Measurements from ENCODE around the gene DEFB125.
"Not testable (repeated sequence)": the region's sequence is repeated elsewhere in the genome, so short reads cannot be mapped to it uniquely, and the experiment has no call there.

Gene DEFB125

GRCh38 chr20:93641-94040 is 6.2 kb downstream of the DEFB125 start:
- Histone ChIP-seq H3K27me3 (ENCODE audit: control insufficient read depth, insufficient read depth, low read length) (no peaks in the 10 kb centered on the region), H3K9ac (ENCODE audit: low read depth, low read length) (no peak overlapping the region), H3K9me3 (ENCODE audit: control insufficient read depth, insufficient read depth, low read length) (no peaks in the 10 kb centered on the region)

GRCh38 chr20:95215-95614 is 7.7 kb downstream of the DEFB125 start:
- Histone ChIP-seq H3K9ac (ENCODE audit: low read depth, low read length) (no peak overlapping the region), H3K36me3 (ENCODE audit: control insufficient read depth, insufficient read depth, low read length) (no peaks in the 10 kb centered on the region), H3K4me3 (ENCODE audit: low read depth, low read length) (no peak overlapping the region), H3K9me3 (ENCODE audit: control insufficient read depth, insufficient read depth, low read length) (no peaks in the 10 kb centered on the region), H3K27me3 (ENCODE audit: control insufficient read depth, insufficient read depth, low read length) (no peaks in the 10 kb centered on the region), H3K4me1 (ENCODE audit: control insufficient read depth, insufficient read depth, low read length) (no peaks in the 10 kb centered on the region)

More at GRCh38 chr20:93641-94040, 6.2 kb downstream of the DEFB125 start:
- no peaks in the 10 kb centered on the region for H3K4me1 ChIP-seq (ENCODE audit: control insufficient read depth, insufficient read depth, low read length)
- no peak overlapping the region for H3K4me3 ChIP-seq (ENCODE audit: low read depth, low read length)
- no peaks in the 10 kb centered on the region for H3K36me3 ChIP-seq (ENCODE audit: control insufficient read depth, insufficient read depth, low read length)

GRCh38 chr20:97691-98090 is 10.2 kb downstream of the DEFB125 start:
- not testable (repeated sequence) for H3K27me3 ChIP-seq (ENCODE audit: control insufficient read depth, insufficient read depth, low read length); H3K36me3 ChIP-seq (ENCODE audit: control insufficient read depth, insufficient read depth, low read length); H3K9ac ChIP-seq (ENCODE audit: low read depth, low read length); H3K4me3 ChIP-seq (ENCODE audit: low read depth, low read length); H3K4me1 ChIP-seq (ENCODE audit: control insufficient read depth, insufficient read depth, low read length); H3K9me3 ChIP-seq (ENCODE audit: control insufficient read depth, insufficient read depth, low read length)

GRCh38 chr20:101975-102374 is 14.5 kb downstream of the DEFB125 start:
- Histone ChIP-seq H3K9me3 (ENCODE audit: control insufficient read depth, insufficient read depth, low read length) (peaks cover 5% of the 10 kb centered on the region), H3K4me1 (ENCODE audit: control insufficient read depth, insufficient read depth, low read length) (no peaks in the 10 kb centered on the region), H3K27me3 (ENCODE audit: control insufficient read depth, insufficient read depth, low read length) (no peaks in the 10 kb centered on the region), H3K36me3 (ENCODE audit: control insufficient read depth, insufficient read depth, low read length) (no peaks in the 10 kb centered on the region), H3K9ac (ENCODE audit: low read depth, low read length) (no peak overlapping the region), H3K4me3 (ENCODE audit: low read depth, low read length) (no peak overlapping the region)

- Histone ChIP-seq H3K4me1 (ENCODE audit: control insufficient read depth, insufficient read depth, low read length) (no peaks in the 10 kb centered on the region), H3K9me3 (ENCODE audit: control insufficient read depth, insufficient read depth, low read length) (peaks cover 5% of the 10 kb centered on the region), H3K27me3 (ENCODE audit: control insufficient read depth, insufficient read depth, low read length) (no peaks in the 10 kb centered on the region), H3K9ac (ENCODE audit: low read depth, low read length) (no peak overlapping the region), H3K36me3 (ENCODE audit: control insufficient read depth, insufficient read depth, low read length) (no peaks in the 10 kb centered on the region), H3K4me3 (ENCODE audit: low read depth, low read length) (no peak overlapping the region)
These were observed 16.0 kb downstream of the DEFB125 start for GRCh38 chr20:103456-103855.

GRCh38 chr20:112396-112795 is 24.9 kb downstream of the DEFB125 start:
- Histone ChIP-seq H3K27me3 (ENCODE audit: control insufficient read depth, insufficient read depth, low read length) (no peaks in the 10 kb centered on the region), H3K9me3 (ENCODE audit: control insufficient read depth, insufficient read depth, low read length) (peaks cover 5% of the 10 kb centered on the region), H3K4me1 (ENCODE audit: control insufficient read depth, insufficient read depth, low read length) (no peaks in the 10 kb centered on the region)

GRCh38 chr20:117518-117917 is 30.0 kb downstream of the DEFB125 start:
- no peaks in the 10 kb centered on the region for H3K36me3 ChIP-seq (ENCODE audit: control insufficient read depth, insufficient read depth, low read length)
- no peaks in the 10 kb centered on the region for H3K27me3 ChIP-seq (ENCODE audit: control insufficient read depth, insufficient read depth, low read length)
- no peaks in the 10 kb centered on the region for H3K4me1 ChIP-seq (ENCODE audit: control insufficient read depth, insufficient read depth, low read length)
- H3K9ac ChIP-seq (ENCODE audit: low read depth, low read length), result no peak overlapping the region
- H3K4me3 ChIP-seq (ENCODE audit: low read depth, low read length), result no peak overlapping the region
- peaks cover 5% of the 10 kb centered on the region for H3K9me3 ChIP-seq (ENCODE audit: control insufficient read depth, insufficient read depth, low read length)

More at GRCh38 chr20:112396-112795, 24.9 kb downstream of the DEFB125 start:
- Histone ChIP-seq H3K36me3 (ENCODE audit: control insufficient read depth, insufficient read depth, low read length) (no peaks in the 10 kb centered on the region), H3K4me3 (ENCODE audit: low read depth, low read length) (no peak overlapping the region), H3K9ac (ENCODE audit: low read depth, low read length) (no peak overlapping the region)

GRCh38 chr20:129786-130323 is 42.4 kb downstream of the DEFB125 start:
- H3K4me3 ChIP-seq (ENCODE audit: low read depth, low read length); H3K9me3 ChIP-seq (ENCODE audit: control insufficient read depth, insufficient read depth, low read length); H3K27me3 ChIP-seq (ENCODE audit: control insufficient read depth, insufficient read depth, low read length); H3K36me3 ChIP-seq (ENCODE audit: control insufficient read depth, insufficient read depth, low read length); H3K9ac ChIP-seq (ENCODE audit: low read depth, low read length); H3K4me1 ChIP-seq (ENCODE audit: control insufficient read depth, insufficient read depth, low read length): not testable (repeated sequence)

- H3K4me1 ChIP-seq (ENCODE audit: control insufficient read depth, insufficient read depth, low read length), result no peaks in the 10 kb centered on the region
- peaks cover 4% of the 10 kb centered on the region for H3K9me3 ChIP-seq (ENCODE audit: control insufficient read depth, insufficient read depth, low read length)
- H3K9ac ChIP-seq (ENCODE audit: low read depth, low read length), result no peak overlapping the region
- H3K36me3 ChIP-seq (ENCODE audit: control insufficient read depth, insufficient read depth, low read length), result no peaks in the 10 kb centered on the region
- no peak overlapping the region for H3K4me3 ChIP-seq (ENCODE audit: low read depth, low read length)
- H3K27me3 ChIP-seq (ENCODE audit: control insufficient read depth, insufficient read depth, low read length), result no peaks in the 10 kb centered on the region
These were observed 50.4 kb downstream of the DEFB125 start for GRCh38 chr20:137668-138490.

GRCh38 chr20:142290-142689 is 54.8 kb downstream of the DEFB125 start, which contains the start of gene DEFB126:
Gene DEFB126 (plus strand): TSS chr20:142590. CDS start chr20:142629, 39 bp downstream.
- peaks cover 2% of the 10 kb centered on the region for H3K27me3 ChIP-seq (ENCODE audit: control insufficient read depth, insufficient read depth, low read length)
- peaks cover 3% of the 10 kb centered on the region for H3K9me3 ChIP-seq (ENCODE audit: control insufficient read depth, insufficient read depth, low read length)
- no peak within 1 kb of the TSS for H3K9ac ChIP-seq (ENCODE audit: low read depth, low read length)
- no peaks in the 10 kb centered on the region for H3K4me1 ChIP-seq (ENCODE audit: control insufficient read depth, insufficient read depth, low read length)
- H3K36me3 ChIP-seq (ENCODE audit: control insufficient read depth, insufficient read depth, low read length), result no peaks in the 10 kb centered on the region
- H3K4me3 ChIP-seq (ENCODE audit: low read depth, low read length), result no peak within 1 kb of the TSS

GRCh38 chr20:145877-146276 is 58.4 kb downstream of the DEFB125 start:
- peaks cover 5% of the 10 kb centered on the region for H3K27me3 ChIP-seq (ENCODE audit: control insufficient read depth, insufficient read depth, low read length)

More at GRCh38 chr20:145877-146276, 58.4 kb downstream of the DEFB125 start:
- Histone ChIP-seq H3K4me1 (ENCODE audit: control insufficient read depth, insufficient read depth, low read length) (no peaks in the 10 kb centered on the region), H3K4me3 (ENCODE audit: low read depth, low read length) (no peak overlapping the region), H3K9ac (ENCODE audit: low read depth, low read length) (no peak overlapping the region), H3K9me3 (ENCODE audit: control insufficient read depth, insufficient read depth, low read length) (no peaks in the 10 kb centered on the region), H3K36me3 (ENCODE audit: control insufficient read depth, insufficient read depth, low read length) (no peaks in the 10 kb centered on the region)

All from iPS-15b (cell line).